Jurkat, Clone E6-1 (cell line): Measurements from ENCODE around the gene KPNA2.
"Not testable (repeated sequence)": the region's sequence is repeated elsewhere in the genome, so short reads cannot be mapped to it uniquely, and the experiment has no call there.

Experiments
- DNase-seq: peaks from one replicate; pipeline ENCODE4 v3.0.0-alpha.2; 2011; ENCODE audit warnings: low read depth, low spot score
- H3K4me3 ChIP-seq: 2 replicates; pipeline ENCODE4 v1.5.1; 2011; ENCODE audit warnings: mild to moderate bottlenecking, low read length, control low read depth, moderate library complexity

The KPNA2 gene

GRCh38 chr17:68053231-68054013 is 17.9 kb downstream of the KPNA2 start:
- no peak for DNase-seq
- H3K4me3 ChIP-seq: no peak overlapping the region

DNA sequence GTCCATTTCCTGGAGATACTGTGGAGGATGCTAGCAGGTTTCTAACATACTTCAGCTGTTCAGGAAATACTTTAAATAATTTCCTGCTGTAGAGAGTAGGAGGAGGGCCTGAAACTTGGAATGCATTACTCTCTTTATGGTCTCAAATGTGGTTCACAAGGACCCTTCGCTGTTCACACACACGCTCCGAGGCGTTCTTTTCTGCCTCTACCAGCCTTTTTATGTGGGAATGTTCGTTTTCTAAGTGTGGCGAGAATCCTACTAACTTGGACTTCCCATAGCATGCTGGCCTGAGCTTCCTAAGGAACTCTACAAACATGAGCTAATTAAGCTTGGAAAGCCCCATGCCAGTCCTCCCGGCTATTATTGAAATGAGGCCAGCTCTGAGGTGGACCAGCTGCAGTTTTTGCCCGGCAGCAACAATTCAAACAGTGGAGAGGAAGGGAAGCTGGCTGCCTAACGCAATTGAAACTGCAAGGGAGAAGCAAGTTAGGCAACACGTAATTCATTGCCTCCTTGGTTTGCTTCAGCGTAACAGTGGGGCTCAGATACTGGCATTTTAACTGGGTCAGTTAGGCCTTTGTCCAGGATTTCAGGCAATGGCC is 18.9 kb downstream of the KPNA2 start:
- H3K4me3 ChIP-seq: no peak overlapping the region
- no peak for DNase-seq

GRCh38 chr17:68057531-68057952 is 22.0 kb downstream of the KPNA2 start:
- peak; percentile 35 for DNase-seq
- no peak overlapping the region for H3K4me3 ChIP-seq

DNA sequence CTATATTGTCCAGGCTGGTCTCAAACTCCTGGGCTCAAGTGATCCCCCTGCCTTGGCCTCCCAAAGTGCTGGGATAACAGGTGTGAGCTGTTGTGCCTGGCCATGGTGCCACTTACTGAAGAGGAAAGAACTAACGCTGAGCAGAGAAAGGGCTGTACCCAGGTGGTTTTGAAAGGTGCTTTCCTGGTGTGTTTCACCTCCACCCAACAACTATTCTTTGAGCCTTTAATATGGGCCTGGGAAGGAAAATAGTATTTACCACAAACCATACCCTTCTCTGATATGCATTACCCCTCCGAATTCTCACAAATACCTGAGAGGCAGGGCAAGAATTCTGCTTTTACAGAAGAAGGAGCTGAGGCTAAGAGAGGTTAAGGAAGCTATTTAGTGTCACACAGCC is 24.8 kb downstream of the KPNA2 start:
- no peak for DNase-seq

DNA sequence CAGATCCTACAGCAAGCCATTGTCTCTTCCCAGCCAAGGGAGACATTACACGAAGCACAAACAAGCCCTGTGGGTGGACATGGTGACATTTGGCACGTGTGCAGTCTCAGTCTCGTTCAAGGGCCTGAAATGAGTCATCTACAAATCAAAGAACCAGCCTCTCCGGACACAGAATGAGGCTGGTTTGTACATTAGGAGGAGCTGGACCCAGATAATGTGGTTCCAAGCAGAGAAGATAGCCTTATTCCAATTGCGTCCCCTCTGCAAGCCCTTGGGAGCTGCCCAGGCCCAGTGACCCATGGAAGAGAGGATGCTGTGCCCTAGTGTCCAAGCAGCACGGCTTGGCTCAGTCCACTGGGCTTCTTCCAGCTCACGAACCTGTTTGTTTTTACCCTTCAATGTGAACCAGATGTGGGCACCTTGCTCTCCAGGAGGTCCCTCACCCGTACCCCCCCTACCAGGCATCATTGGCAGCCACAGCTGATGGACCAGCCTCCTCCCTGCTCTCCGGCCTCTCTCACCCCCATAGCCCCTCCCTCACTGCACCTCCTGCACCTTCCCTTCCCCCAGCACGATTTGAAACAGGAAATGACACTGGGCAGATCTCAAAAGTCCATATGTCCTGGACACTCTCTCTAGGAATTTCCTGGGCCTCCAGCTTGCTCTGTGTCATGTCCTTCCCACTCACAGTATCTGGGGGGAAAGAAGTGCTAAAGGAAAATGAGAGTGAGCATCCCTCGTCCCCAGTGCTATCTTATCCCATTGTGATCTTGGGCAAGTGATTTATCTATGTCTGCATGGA is 26.2 kb downstream of the KPNA2 start:
- no peak overlapping the region for H3K4me3 ChIP-seq
- no peak for DNase-seq

More for the DNA sequence above, 24.8 kb downstream of the KPNA2 start:
- no peak overlapping the region for H3K4me3 ChIP-seq

GRCh38 chr17:68065366-68065765 is 29.8 kb downstream of the KPNA2 start:
- not testable (repeated sequence) for DNase-seq, H3K4me3 ChIP-seq

GRCh38 chr17:68068512-68068911 is 33.0 kb downstream of the KPNA2 start:
- not testable (repeated sequence) for H3K4me3 ChIP-seq, DNase-seq

- DNase-seq, H3K4me3 ChIP-seq: not testable (repeated sequence)
Observed at GRCh38 chr17:68070582-68071444, 35.3 kb downstream of the KPNA2 start.

GRCh38 chr17:68074279-68074678 is 38.7 kb downstream of the KPNA2 start:
- no peak for DNase-seq

DNA sequence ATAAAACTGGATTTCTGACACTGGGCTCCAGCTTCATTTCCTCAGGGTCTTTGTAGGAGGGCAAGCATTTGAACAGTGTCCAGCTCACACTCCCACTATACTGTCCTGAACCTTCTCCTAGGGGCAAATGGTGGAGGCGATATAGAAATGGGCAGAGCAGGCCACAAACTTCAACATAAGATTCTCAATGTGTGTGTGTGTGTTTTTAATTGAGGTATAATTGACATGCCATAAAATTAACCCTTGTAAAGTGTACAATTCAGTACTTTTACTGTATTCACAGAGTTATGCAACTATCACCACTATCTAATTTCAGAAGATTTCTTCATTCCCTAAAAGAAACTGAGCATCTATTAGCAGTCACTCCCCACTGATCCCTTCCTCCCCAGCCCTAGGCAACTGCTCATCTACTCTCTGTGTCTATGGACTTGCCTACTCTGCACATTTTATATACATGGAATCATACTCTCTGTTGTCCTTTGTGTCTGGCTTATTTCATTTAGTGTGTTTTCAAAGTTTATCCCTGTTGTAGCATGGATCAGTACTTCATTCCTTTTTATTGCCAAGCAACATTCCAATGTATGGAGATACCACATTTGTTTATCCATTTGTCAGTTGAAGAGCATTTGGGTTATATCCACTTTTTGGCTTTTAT is 40.5 kb downstream of the KPNA2 start:
- H3K4me3 ChIP-seq, DNase-seq: not testable (repeated sequence)

More at GRCh38 chr17:68074279-68074678, 38.7 kb downstream of the KPNA2 start:
- H3K4me3 ChIP-seq: no peak overlapping the region

DNA sequence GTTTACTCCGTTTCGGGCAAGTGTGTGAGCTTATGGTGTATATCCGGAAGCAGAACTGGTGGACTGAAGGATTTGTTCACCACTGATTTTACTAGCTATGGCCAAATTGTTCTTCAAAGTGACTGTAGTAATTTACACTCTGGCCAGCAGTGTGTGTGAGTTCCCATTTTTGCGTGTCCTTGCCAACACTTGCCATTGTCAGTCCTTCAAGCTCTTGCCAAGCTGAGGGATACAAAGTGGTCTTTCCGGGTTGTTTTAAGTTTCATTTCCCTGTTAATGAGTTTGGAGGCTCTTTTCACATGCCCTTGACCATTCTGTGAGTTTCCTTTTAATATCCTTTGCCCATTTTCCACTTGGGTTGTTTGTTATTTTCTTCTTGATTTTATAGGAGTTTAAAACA is 42.0 kb downstream of the KPNA2 start:
- not testable (repeated sequence) for DNase-seq, H3K4me3 ChIP-seq

DNA sequence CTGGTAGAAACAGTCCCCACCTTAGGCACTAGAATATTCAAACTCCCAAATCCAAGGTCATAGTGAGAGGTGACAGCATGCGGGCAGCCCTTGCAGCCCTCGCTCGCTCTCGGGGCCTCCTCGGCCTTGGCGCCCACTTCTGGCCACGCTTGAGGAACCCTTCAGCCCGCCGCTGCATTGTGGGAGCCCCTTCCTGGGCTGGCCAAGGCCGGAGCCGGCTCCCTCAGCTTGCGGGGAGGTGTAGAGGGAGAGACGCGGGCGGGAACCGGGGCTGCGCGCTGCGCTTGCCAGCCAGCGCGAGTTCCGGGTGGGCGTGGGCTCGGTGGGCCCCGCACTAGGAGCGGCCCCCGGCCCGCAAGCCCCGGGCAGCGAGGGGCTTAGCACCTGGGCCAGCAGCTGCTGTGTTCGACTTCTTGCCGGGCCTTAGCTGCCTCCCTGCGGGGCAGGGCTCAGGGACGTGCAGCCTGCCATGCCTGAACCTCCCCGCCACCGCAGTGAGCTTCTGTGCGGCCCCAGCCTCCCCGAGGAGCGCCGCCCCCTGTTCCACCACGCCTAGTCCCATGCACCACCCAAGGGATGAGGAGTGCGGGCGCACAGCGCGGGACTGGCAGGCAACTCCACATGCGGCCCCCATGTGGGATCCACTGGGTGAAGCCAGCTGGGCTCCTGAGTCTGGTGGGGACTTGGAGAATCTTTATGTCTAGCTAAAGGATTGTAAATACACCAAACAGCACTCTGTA is 45.0 kb downstream of the KPNA2 start:
- no peak for DNase-seq
- no peak overlapping the region for H3K4me3 ChIP-seq

DNA sequence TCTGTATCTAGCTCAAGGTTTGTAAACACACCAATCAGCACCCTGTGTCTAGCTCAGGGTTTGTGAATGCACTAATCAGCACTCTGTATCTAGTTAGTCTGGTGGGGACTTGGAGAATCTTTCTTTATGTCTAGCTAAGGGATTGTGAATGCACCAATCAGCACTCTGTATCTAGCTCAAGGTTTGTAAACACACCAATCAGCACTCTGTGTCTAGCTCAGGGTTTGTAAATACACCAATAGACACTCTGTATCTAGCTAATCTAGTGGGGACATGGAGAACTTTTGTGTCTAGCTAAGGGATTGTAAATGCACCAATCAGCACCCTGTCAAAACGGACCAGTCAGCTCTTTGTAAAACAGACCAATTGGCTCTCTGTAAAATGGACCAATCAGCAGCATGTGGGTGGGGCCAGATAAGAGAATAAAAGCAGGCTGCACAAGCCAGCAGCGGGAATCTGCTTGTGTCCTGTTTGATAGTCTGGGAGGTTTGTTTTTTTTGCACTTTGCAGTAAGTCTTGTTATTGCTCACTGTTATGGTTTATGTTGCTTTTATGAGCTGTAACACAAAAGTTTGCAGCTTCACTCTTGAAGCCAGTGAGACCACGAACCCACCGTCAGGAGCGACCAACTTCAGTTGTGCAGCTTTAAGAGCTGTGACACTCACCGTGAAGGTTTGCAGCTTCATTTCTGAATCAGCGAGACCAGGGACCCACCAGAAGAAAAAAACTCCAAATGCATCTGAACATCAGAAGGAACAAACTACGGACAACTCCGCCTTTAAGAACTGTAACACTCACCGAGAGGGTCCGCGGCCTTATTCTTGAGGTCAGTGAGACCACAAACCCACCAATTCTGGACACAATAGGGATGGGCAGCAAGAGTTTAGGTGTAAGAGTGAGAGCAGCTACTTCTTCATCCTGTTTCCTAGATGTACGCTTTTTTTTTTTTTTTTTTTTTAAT is 46.0 kb downstream of the KPNA2 start:
- not testable (repeated sequence) for DNase-seq, H3K4me3 ChIP-seq

- H3K4me3 ChIP-seq: no peak overlapping the region
- peak; percentile 53 for DNase-seq
Observed at GRCh38 chr17:68085771-68086381, 50.3 kb downstream of the KPNA2 start.

DNA sequence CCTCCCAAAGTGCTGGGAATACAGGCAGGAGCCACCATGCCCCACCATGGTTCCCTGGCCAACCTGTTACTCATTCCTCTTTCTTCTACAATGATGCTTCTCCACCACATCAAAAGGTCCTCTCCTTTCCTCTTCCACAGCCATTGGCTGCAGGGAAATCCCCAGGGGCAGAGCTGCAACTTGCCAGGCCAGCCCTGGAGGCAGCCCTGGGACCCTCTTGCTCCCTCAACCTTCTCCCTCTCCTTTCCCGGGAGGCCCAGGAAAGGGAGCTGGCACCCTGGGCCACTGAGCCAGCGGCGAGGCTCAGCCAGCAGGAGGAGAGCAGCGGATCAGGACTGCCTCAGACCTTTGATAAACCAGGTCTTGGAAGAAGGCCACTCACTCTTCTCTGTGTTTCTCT is 51.1 kb downstream of the KPNA2 start:
- H3K4me3 ChIP-seq: peak overlapping the region; percentile 28
- DNase-seq: not testable (repeated sequence)

DNA sequence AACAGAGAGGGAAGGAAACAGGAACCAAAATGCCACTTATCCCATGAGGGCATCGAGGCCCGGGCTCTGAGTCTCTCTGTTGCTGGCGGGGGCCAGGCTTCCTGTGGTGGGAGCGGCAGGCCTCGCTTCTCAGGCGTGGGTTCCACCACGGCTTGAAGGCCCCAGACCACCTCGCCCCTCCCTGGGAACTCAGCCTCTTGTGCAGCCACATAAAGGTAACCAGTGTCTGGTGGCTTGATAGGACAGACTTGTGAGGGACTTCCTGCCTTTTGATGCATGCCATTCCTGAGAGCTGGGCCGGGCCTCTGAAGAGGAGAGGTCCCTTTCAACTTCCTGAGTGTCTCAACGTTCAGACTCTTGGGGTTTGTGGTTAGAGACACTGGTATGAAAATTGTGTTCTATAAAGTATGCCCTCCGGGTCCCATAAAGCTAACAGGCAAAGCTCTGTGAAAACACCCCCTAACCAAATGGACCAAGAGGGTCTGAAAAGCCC is 51.6 kb downstream of the KPNA2 start:
- H3K4me3 ChIP-seq: peak overlapping the region; percentile 28
- peak; percentile 85 for DNase-seq
